UCSD-AML1 (cell line): ENCODE measurements around the gene RETREG2.
A peak's percentile ranks its signal among the peaks of the same experiment; 100 is the strongest.

ENCODE experiments used
- DNase-seq: peaks from one replicate; lab custom pipeline; 2025; ENCODE audit not compliant: unreplicated experiment; lab: John Stamatoyannopoulos, UW

RETREG2 gene

DNA sequence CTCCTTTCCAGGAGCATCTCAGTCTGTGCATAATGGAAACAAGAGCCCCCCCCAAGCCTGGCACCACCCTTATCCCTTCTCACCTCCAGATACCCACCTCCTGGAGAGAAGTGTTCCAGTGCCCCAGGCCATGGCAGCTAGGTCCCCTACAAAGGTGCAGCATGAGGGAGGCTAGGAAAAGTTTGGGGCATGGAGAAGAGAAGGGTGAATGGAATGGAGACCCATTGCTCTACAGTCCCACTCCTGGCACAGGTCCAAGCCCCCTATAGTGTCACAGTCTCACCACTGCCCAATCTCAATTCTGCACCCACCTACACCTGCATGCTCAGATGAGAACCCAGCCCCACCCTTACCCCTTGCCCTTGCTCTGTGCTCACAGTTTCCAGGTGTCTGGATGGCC is 9.1 kb upstream of the RETREG2 start:
- DNase-seq = no peak

DNA sequence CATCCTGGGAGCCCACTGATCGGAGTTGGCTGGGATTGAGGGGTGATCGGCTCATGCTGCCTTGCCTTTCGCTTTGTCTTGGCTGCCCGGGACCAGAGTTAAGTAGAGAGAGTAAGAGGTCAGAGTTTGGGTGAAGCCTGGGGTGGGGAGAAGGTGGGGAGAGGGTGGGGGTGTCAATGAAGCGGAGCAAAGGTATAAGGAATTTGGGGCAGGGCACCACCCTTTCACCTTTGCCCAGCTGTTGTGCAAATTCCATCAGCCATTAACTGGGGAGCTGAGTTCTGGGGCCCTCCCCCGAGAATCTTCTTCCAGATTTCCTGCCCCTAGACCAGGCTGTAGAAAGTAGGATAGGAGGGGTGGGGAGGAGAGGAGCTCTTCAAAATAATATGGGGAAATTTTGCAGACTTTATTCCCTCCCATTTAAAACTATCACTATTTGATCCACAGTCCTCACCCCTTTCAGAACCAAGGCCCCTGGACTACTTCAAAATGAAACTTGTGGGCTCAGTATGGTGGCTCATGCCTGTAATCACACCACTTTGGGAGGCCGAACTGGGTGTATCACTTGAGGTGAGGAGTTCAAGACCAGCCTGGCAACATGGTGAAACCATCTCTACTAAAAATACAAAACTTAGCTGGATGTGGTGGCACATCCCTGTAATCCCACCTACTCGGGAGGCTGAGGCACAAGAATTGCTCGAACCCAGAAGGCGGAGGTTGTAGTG is 8.0 kb upstream of the RETREG2 start, which contains the start of gene SLC23A3:
Gene SLC23A3, minus strand, starts transcription at position 100 of the 725 bp plus-strand sequence. Its CDS starts 45 bp downstream, at position 55.
- no peak for DNase-seq

DNA sequence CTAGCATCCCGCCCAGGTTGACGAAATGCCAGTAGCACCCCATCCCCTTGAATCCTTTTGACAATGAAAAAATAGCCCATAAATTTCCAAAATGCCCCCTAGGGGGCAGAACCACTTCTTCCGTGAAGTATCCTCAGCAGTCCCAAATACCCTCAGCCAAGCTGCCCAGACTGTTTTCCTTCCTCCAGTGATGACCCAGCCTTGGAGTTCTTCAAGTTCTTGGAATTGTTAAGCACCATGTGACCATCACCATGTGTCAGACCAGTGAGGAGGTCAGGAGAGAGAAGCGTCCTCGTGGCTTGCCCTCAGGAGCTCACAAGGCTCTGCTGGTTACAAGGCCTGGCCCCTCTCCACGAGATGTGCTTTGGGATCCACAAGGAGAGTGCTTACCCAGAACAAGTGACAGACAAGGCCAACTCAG is 6.8 kb upstream of the RETREG2 start:
- DNase-seq = peak; percentile 27

DNA sequence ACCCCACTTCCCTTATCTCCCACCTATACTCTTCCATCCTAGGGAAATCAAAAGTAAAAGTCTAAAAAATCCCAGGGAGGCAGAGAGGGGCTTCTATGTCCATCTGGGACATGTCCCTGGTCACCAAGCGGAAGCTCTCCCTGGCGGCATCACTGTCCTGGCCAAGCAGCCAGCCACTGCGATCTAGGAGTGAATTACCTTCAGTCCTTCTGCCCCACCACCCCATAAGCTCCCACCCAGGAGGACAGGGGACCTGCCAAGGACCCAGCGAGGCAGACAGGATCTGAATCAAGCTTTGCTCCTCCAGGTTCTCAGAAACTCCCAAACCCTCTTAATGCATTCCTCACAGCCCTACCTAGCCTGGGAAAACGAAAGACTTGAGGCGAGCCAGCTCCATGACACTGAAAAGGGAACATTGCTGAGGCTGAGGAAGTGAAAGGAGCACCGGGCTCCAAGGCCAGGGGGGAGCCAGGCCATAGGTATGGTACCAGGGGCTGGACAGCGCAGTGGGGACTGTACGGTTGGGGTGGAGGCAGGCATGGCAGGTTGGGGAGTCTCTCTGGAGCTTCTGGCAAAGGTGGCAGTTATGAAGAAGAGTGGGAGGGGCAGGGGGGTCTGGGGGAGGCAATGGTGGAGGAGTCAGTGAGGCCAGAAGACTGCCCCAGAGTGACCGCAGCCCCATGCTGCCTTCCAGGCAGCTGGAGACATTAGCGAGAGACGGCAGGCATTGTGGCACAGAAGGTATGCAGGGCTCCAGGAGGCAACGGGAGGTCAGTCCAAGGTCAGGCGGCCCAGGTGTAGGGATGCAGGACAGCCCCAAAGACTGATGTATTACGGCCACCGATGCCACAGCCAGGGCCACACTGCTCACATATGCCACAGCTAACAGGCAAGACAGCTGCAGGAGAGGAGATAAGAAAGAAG is 5.6 kb upstream of the RETREG2 start:
- DNase-seq = no peak

DNA sequence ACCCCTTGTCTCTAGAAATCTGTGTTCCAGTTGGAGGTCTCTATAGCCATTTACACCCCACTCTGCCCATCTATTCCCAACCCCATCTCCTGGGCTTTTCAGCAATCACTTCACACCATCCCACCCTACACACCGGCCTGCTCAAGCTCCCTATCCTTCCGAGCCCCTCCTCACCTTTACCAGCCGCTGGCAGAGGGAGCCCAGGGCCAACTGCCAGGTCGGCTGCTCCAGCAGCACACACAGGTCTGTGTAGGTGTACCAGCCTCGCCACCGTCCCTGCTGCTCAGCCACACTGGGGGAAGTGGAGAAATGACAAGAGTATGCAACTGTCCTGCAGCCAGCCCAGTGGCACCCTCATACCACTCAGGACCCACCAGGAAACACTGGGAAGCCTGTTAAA is 4.9 kb upstream of the RETREG2 start:
- no peak for DNase-seq

DNA sequence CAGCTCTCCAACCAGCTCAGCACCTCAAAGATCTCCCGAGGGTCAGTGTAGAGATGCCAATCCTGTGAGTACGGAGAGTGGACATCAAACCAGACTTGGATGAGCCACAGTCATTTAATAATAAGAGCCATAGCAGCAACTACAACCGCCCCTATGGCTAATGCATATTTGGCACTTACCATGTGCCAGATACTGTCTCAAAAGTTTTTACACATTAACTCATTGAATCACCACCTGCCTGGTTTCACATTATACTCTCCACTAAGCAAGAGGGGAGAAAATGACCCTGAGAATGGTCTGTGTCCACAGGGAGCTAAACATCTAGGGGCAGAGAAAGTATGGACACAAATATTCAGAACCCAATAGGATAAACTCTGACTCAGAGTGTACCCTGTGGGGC is 3.9 kb upstream of the RETREG2 start:
- DNase-seq = no peak

DNA sequence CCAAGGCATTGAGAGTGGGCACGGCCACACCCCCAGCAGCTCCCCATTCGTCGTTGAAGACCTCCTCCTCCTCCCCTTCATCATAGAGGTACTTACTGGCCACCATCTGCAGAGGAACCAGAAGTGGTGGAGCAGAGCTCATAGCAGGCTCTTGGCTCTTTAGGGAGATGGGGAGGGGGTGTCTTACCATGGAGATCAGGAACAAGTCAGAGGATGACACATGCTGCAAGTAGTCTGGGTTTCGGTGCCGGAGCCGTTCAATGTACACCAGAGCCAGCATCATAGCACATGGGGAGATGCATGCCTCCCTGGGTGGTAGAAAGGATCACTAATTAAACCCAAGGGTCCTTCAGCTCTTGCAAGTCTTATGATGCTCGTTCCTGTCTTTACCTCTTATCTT is 3.3 kb upstream of the RETREG2 start:
- no peak for DNase-seq

DNA sequence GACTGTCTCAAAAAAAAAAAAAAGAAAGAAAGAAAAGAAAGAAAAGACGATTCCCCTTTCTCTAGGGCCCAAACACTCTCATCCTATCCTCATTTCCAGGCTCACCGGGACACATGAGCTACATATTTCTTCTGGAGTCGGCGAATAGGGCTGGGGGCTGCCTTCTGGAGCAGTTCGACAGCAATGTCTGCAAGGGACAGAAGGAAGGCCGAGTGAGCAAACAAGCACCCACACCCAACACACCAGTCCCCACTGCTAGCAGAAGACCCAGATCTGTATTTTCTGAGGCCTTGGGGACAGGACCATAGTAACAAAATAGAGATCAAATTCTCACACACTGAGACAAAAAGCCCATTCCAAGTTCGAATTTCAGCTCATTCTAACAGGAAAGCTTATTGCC is 2.6 kb upstream of the RETREG2 start:
- no peak for DNase-seq

DNA sequence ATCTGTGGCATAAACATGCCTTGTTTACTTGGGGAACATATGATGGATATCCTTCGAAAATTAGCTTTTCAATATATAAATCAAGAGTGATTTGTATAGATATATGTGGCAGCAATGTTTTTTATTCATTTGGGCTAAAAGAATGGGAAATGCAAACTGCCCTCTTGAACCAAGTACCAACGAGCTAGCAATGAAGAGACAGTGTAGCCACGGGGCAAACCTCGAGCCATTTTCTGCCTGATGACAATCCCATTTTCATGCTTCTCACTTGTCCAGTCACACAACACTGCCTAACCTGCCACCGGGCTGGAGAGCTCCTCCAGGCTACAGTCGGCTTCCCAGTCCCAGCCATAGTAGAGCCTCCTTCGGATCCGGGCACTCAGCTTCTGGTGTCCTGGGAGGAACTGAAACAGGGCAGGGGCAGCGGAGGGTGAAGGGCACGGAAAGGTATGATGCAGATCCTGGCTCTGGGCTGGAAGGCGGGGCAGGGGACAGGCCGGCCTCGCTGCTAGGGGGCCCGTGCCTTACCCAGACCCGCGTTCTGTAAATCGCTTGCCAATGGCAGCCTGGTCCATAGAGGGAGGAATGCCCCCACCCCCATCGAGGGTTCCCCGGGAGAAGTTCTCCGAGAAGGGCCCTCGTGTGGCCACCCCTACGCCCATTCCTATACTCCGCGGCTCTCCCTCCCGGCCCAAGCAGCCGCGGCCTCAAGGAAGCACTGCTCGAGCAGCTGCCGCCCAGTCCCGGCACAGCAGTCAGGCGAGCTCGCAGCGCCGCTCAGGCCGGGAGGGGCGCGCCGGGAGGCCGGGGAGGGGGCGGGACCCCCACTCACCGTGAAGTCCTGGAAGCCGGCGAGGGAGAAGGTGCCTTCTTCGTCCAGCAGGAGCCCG is 1.9 kb upstream of the RETREG2 start:
- DNase-seq = peak; percentile 74

DNA sequence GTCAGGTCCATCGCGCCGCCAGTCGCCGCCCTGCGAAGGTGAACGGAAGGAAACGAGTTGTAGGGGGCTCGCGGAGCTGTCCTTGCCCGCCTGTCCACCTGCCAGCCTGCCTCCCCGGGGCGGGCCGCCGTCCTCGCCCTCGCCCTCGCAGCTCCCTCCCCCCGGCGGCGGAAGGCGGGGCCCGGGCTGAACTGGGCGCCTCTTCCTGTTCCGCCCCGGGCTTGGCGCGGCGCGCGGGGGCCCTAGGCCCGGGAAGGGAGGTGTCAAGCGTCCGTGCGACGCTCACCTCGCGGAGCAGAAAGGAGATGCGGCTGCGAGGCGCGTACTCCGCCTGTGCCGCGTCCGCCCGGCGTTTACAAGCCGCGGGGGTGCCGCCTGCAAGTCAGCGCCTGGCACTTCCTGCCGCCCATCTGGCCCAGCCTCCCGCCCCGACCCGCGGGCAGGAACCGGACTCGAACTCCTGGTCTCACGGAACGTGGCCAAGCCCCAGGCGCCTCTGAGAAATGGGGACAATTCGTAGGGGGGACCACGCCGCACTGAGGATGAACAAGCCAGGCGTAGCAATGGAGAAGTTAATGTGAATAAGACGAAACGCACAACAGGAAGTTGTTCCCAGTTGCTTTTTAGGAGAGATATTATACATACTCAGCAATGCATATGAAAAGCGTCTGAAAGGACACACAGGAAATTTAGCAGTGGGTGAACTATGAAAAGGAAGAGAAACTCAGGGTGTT is 1.1 kb upstream of the RETREG2 start, which contains the start of gene CNPPD1:
Gene CNPPD1, minus strand, starts transcription at position 108 of the 734 bp plus-strand sequence. Its CDS starts 97 bp downstream, at position 11.
- DNase-seq = peak; percentile 90

DNA sequence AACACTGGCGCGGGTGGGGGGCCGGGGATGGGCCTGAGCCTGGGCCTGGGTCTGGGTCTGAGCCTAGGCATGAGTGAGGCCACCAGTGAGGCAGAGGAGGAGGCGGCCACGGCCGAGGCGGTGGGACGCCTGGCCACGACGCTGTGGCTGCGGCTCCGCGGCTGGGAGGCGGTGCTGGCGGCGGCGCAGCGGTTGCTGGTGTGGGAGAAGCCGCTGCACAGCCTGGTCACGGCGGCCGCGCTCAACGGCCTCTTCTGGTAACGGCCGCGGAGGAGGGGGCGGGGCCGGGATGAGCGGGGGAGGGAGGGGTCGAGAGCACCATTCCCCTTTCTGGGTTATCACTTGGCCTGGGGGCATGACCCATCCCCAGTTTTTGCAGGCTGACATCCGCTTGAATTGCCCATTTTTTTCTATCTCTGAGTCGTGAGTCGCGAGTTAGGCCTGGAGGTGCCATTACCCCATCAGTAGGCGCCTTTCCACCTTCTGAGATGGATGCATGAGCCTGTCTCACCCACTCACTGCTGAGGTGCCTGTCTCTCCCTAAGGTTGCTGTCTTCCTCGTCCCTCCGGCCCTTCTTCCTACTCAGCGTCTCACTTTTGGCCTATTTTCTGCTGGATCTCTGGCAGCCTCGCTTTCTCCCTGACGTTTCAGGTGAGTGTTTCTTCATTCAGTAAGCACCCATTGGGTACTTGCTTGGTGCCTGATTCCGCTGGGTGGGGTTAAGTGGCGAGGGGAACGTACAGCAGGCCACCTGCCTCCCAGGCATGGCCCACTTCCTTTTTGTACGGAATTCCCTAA is 501 bp downstream of the RETREG2 start:
- peak; percentile 66 for DNase-seq

DNA sequence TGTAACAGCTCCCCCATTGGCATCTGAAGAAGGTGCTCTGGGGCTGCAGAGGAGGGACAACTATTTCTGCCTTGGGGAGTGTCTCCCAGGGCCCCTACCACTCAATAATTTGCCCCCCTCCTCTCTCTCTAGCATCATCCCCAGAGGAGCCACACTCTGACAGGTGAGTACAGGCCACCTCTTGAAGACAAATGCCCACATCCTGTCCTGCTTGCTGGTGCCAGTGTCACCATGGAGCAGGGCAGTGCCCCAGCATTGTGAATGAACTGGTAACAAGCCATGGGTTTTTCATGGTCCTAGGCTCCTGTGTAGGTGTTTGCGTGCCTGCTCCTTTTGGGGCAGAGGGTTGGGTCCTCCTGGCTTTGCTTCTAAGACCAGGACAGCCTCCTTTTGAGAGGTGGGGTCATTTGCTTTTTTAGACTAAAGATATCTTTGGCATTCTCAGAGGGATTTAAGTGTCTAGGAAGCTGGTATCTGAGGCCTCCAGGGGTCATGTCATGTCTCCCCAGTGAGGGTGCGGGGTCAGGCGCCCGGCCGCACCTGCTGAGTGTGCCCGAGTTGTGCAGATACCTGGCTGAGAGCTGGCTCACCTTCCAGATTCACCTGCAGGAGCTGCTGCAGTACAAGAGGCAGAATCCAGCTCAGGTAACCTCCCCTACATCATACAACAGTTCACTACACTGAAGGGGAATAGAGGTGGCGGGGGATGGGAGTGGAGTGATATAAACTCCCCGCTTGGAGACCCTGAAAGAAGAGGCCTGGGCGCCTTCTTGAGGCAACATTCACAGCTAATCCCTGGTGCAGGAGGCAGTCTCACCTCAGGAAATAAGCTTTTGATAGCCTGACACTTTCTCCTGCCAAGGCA is 1.8 kb downstream of the RETREG2 start:
- DNase-seq = no peak

DNA sequence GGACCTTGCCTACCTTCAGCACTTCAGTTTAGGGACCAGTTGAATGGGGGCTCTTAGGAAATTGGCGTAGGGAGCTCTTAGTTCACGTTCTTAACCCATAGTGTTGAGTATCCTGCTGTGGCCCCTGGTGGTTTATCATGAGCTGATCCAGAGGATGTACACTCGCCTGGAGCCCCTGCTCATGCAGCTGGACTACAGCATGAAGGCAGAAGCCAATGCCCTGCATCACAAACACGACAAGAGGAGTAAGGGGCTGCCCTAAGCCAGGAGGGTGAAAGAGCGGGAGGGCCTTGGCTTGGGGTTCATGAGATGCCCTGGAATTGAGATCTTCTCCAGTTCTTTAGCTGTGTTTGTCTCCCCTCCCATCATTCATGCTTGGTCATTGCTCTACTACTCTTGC is 2.9 kb downstream of the RETREG2 start:
- no peak for DNase-seq

DNA sequence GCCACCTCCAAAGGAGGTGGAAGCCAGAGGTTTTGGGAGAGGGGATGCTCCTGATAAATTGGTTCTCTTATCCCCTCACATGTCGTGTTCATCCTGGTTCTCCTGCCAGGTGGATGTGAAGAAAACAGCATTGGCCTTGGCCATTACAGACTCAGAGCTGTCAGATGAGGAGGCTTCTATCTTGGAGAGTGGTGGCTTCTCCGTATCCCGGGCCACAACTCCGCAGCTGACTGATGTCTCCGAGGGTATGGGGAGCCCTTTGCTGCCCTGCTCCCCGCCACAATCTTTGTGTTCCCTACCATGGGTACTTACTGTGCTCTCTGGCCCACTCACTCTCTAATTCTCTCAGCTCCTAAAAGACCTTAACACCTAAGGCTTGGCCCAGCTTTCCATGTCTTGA is 3.5 kb downstream of the RETREG2 start:
- no peak for DNase-seq

DNA sequence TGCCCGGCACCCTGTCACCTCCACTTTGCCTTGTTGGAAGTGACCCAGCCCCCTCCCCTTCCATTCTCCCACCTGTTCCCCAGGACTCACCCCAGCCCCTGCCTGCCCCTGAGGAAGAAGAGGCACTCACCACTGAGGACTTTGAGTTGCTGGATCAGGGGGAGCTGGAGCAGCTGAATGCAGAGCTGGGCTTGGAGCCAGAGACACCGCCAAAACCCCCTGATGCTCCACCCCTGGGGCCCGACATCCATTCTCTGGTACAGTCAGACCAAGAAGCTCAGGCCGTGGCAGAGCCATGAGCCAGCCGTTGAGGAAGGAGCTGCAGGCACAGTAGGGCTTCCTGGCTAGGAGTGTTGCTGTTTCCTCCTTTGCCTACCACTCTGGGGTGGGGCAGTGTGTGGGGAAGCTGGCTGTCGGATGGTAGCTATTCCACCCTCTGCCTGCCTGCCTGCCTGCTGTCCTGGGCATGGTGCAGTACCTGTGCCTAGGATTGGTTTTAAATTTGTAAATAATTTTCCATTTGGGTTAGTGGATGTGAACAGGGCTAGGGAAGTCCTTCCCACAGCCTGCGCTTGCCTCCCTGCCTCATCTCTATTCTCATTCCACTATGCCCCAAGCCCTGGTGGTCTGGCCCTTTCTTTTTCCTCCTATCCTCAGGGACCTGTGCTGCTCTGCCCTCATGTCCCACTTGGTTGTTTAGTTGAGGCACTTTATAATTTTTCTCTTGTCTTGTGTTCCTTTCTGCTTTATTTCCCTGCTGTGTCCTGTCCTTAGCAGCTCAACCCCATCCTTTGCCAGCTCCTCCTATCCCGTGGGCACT is 4.5 kb downstream of the RETREG2 start:
- DNase-seq = peak; percentile 47

DNA sequence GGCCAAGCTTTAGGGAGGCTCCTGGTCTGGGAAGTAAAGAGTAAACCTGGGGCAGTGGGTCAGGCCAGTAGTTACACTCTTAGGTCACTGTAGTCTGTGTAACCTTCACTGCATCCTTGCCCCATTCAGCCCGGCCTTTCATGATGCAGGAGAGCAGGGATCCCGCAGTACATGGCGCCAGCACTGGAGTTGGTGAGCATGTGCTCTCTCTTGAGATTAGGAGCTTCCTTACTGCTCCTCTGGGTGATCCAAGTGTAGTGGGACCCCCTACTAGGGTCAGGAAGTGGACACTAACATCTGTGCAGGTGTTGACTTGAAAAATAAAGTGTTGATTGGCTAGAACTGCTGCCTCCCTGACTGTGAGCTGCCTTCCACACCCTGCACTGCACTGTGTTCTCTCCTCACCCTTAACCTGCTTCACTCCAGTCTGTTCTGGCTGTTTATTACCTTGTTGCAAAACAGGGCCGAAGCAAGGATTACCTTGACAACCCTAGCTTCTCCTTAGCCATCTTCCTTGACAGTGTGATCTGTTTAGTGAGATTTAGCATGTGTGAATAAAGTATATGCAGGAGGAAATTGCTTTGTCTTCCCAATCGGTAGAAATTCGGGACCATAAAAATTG is 5.2 kb downstream of the RETREG2 start:
- no peak for DNase-seq

DNA sequence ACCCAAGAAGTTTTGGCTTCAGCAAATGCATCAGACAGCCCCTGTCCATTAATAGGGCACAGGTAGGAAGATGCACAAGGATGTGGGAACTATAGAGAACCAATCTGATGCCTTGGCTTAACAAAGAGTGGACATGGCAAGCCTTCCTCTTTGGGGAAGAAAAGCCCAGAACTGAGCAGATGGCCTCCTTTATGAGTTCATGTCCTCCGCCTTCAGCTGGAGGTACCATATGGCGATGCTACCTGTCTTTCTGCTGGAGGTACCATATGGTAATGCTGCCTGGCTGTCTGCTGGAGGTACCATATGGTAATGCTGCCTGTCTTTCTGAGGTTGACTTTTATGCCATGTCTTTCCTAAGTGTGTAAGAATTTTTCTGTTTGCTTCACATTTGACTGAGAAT is 6.0 kb downstream of the RETREG2 start:
- no peak for DNase-seq
